HG02840 (cell line): ENCODE data around the gene OR5A2.
"Not testable (repeated sequence)": the region's sequence is repeated elsewhere in the genome, so short reads cannot be mapped to it uniquely, and the experiment has no call there.

Experiments used
- ATAC-seq: cut with Tn5 transposase; IDR thresholded peaks from one replicate; pipeline ENCODE4 v1.9.1; 2021; ENCODE audit warnings: mild to moderate bottlenecking, moderate library complexity, moderate number of reproducible peaks; ENCODE audit not compliant: unreplicated experiment, low FRiP score

The OR5A2 gene, protein sequence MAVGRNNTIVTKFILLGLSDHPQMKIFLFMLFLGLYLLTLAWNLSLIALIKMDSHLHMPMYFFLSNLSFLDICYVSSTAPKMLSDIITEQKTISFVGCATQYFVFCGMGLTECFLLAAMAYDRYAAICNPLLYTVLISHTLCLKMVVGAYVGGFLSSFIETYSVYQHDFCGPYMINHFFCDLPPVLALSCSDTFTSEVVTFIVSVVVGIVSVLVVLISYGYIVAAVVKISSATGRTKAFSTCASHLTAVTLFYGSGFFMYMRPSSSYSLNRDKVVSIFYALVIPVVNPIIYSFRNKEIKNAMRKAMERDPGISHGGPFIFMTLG

GRCh38 chr11:59426361-59427067 is at the start of gene OR5A2:
OR5A2 (minus strand) TSS chr11:59426413; CDS start chr11:59422953, 3,460 bp downstream.
- no peak for ATAC-seq

DNA sequence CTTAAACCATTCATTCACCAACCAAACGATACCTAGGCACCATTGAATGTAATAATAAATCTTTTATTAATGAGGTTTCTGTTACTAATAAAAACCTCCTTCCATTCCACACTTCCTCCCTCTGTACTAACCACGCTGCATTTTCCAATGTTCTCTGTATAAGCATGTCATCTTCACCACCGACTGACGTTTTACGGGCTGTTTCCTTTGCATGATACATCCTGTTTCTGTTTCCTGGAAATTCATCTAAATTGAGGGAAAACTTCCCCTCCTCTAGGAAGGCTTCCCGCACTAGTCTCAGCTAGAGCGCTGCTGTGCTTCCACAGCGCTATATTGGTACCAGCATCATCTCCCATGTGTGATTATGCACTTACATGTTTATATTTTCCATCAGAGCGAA is 49.0 kb upstream of the OR5A2 start:
- no peak for ATAC-seq

- no peak for ATAC-seq
Observed at GRCh38 chr11:59473015-59473414, 46.8 kb upstream of the OR5A2 start, which contains the start of gene OR4D10. OR4D10 (plus strand) TSS chr11:59473315; CDS start chr11:59477430, 4,115 bp downstream.

DNA sequence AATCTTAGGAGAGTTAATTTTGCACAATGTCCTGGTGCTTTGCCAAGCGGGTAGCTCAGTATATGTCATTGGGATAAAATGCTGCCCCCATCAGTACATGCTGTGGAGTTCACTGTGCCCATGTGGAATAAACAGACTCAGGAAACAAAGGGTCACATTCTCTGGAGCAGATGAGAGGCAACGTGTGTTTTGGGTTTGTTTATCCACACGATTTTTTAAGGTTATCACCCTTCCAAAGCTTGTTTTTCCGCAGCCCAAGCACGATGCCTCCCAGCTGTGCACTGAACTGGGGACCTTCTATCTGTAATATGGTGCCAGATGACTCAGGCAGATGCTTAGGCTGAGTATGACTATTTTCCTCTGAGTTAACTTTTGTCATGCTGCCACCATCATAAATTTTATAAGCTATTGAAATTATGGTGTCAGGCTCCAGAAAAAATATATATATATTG is 37.0 kb upstream of the OR5A2 start:
- no peak for ATAC-seq

- no peak for ATAC-seq
Observed at GRCh38 chr11:59459916-59460315, 33.7 kb upstream of the OR5A2 start.

- ATAC-seq, result no peak
Observed at GRCh38 chr11:59456661-59457060, 30.4 kb upstream of the OR5A2 start, which contains the start of gene OR4D6. OR4D6 (plus strand) TSS chr11:59456961; CDS start chr11:59456961, 0 bp downstream.

- no peak for ATAC-seq
Observed at GRCh38 chr11:59448484-59448883, 22.3 kb upstream of the OR5A2 start.

- ATAC-seq, result not testable (repeated sequence)
Observed at GRCh38 chr11:59445624-59446023, 19.4 kb upstream of the OR5A2 start.

GRCh38 chr11:59437770-59438169 is 11.6 kb upstream of the OR5A2 start:
- ATAC-seq, result no peak

- ATAC-seq, result no peak
Observed at GRCh38 chr11:59436169-59436568, 10.0 kb upstream of the OR5A2 start, which contains the start of gene OR5A1. OR5A1 (plus strand) TSS chr11:59436469; CDS start chr11:59443169, 6,700 bp downstream.

- ATAC-seq, result no peak
Observed at GRCh38 chr11:59429924-59430516, 3.8 kb upstream of the OR5A2 start.

DNA sequence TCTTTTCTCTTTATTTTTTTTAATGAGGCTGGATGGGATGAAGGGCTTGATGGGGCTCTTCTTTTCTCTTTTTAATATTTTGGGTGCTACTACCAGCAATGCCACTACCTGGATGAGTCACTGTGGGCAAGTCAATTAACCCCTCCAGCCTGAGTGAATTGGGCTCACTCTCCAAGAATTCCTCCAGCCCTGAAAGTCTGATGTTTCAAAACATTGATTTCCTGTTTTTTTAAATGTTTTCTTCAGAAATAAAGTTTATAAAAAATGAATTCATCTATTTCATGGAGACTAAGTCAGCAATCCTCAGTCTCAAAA is 812 bp upstream of the OR5A2 start:
- no peak for ATAC-seq

GRCh38 chr11:59425131-59425530 is 1.1 kb downstream of the OR5A2 start:
- ATAC-seq, result no peak

- no peak for ATAC-seq
Observed at GRCh38 chr11:59423835-59424234, 2.4 kb downstream of the OR5A2 start.

DNA sequence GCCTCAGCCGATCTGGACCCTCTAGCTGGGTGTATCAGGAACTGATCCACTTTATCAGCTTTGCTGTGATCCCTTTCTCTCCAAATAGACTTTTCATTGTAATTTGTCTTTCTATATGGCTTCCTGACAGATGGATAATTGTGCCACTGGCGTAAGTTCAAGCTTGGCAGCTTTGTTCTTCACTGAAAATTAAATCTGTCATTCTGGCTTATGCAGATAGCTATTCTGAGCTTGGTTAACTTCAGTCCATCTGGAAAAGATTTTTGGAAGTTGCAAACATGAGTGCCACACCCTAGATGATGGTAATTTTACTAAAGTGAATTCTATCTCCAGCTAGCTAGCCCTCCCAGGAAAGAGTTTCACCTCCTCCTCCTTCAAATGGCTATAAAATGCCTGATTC is 8.1 kb downstream of the OR5A2 start:
- ATAC-seq, result no peak

DNA sequence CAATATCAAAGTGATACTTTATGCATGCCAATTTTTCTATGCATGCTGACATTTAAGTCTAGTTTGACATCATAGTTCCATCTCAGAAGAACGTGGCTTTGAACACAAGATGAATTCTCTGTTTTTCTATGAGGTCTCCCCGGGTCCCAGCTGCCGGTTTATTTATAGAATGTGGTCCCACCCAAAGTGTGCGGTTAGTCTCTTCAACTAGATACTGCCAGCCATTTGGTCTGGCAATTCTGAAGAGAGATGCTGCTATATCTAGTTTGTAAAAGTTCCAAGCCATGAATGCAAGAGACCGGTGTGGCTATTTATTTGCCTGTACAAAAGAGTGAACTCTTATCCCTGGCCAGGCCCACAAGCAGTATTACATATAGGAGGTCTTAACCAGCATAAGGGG is 9.2 kb downstream of the OR5A2 start:
- no peak for ATAC-seq

DNA sequence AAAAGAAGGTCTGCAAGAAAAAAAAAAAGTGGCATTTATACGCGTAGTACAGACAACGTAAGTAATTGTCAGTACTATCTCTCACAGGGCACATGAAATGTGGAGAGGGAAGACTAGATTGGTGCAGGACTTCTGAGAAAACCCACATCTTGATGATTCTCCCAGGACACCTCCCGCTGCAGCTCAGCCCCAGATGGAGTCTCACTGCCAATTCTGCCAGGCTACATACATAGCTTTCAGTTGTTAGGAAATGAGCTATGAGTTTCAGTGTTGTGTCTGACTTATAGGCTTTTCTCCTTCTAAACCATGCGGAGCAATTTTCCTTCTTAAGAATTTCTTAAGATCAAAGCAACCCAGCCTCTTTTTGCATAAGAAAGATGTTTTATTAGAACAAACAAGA is 9.6 kb downstream of the OR5A2 start:
- ATAC-seq, result no peak

DNA sequence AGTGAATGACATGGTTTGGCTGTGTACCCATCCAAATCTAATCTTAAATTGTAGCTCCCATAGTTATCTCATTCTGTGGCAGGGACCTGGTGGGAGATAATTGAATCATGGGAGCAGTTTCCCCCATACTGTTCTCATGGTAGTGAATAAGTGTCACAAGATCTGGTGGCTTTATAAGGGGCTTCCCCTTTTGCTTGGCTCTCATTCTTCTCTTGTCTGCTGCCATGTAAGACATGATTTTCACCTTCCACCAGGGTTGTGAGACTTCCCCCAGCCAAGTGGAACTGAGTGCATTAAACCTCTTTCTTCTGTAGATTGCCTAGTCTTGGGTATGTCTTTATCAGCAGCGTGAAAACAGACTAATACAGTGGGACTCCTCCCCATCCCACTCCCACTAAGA is 11.1 kb downstream of the OR5A2 start:
- ATAC-seq, result no peak

- no peak for ATAC-seq
Observed at GRCh38 chr11:59413646-59414045, 12.6 kb downstream of the OR5A2 start.

DNA sequence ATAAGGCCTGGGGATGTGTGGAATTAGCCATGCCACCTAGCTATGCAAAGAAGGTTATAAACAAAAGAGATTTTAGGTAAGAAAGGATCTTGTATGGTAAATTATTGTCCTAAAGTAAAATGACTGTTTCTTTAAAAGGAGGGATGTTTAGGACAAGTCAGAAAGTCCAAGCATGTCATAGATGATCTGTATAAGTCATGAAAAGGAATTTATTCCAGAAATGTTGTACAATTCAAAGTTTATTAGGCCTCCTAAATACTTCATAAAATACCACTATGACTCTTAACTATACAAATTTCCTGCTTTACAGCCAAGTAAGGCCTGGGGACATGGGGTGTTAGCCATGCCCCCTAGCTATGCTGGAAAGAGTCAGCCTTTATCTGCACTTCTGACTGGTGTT is 22.7 kb downstream of the OR5A2 start:
- no peak for ATAC-seq

- no peak for ATAC-seq
Observed at GRCh38 chr11:59401262-59401552, 25.0 kb downstream of the OR5A2 start.
